Lung (tissue), 12 donors: ENCODE data around the gene ANKRD42. TPM values are rescaled to one million over a fixed set of nuclear protein-coding genes. Genes with fewer than 3 reads are reported as not detected.

Experiments
- ATAC-seq: fragments of 200-7000 bp; cut with Tn5 transposase; one replicate; pipeline ENCODE4 v1.9.1; 2020; ENCODE audit warnings: moderate number of reproducible peaks; ENCODE audit not compliant: insufficient read depth, low FRiP score
- DNase-seq, 3 donors: peaks; one replicate each; pipeline ENCODE4 v3.0.0-alpha.2; 2013 to 2017
- H3K27ac ChIP-seq, 2 donors: one replicate each; pipeline ENCODE4 v1.5.1; 2013; ENCODE audit warnings: mild to moderate bottlenecking in 2 of 2, moderate library complexity in 2 of 2, control low read depth in 1 of 2, inconsistent platforms in 1 of 2, low read depth in 1 of 2, low read length in 1 of 2
- H3K27me3 ChIP-seq, 3 donors: one replicate each; pipeline ENCODE4 v1.5.1; 2013; ENCODE audit warnings: low read length in 2 of 3; ENCODE audit not compliant: control insufficient read depth in 3 of 3, insufficient read depth in 3 of 3
- H3K36me3 ChIP-seq, 4 donors: one replicate each; pipeline ENCODE4 v1.5.1; 2013; ENCODE audit warnings: low read length in 4 of 4, mild to moderate bottlenecking in 1 of 4, moderate library complexity in 1 of 4; ENCODE audit not compliant: control insufficient read depth in 4 of 4, insufficient read depth in 4 of 4
- H3K4me1 ChIP-seq, 5 donors: one replicate each; pipeline ENCODE4 v1.5.1; 2013; ENCODE audit warnings: low read length in 5 of 5, mild to moderate bottlenecking in 2 of 5, moderate library complexity in 1 of 5; ENCODE audit not compliant: control insufficient read depth in 5 of 5, insufficient read depth in 5 of 5
- H3K4me3 ChIP-seq: one replicate; pipeline ENCODE4 v1.5.1; 2013; ENCODE audit warnings: mild to moderate bottlenecking, control low read depth, moderate library complexity
- H3K9ac ChIP-seq, 2 donors: one replicate each; pipeline ENCODE4 v1.5.1; 2013; ENCODE audit warnings: low read length in 2 of 2, control low read depth in 1 of 2; ENCODE audit not compliant: insufficient read depth in 1 of 2
- H3K9me3 ChIP-seq, 4 donors: one replicate each; pipeline ENCODE4 v1.5.1; 2013; ENCODE audit warnings: low read length in 3 of 4, mild to moderate bottlenecking in 1 of 4, moderate library complexity in 1 of 4; ENCODE audit not compliant: control insufficient read depth in 4 of 4, insufficient read depth in 3 of 4
- CTCF ChIP-seq: IDR thresholded peaks from 2 replicates; pipeline ENCODE4 v1.5.1; 2012; ENCODE audit warnings: mild to moderate bottlenecking; ENCODE audit errors: control extremely low read depth, extremely low read depth
- whole genome bisulfite sequencing, 2 donors: extraction: QIAGEN DNeasy Blood & Tissue Kit; methylation state at CpG; one replicate each; pipeline ENCODE4 v1.1.7; 2013; 5-methylcytosine and 5-hydroxymethylcytosine counted together
- polyA plus RNA-seq, 2 donors: library from polyadenylated mRNA; stranded (reverse); fragments of 200-250 nt; gene quantifications; one replicate each; pipeline ENCODE4 v1.2.1, GENCODE V29; 2013
- total RNA-seq, 2 donors: library from RNA; depleted of rRNA in 1 of 2; stranded (reverse); fragments of >200 nt in 1 of 2; gene quantifications; one replicate each; pipeline ENCODE4 v1.2.1, GENCODE V29; 2014 to 2021
- donor health status: control.
- donor health status: control.
- donor health status: Bipolar disorder and iron deficiency.
- donor health status: healthy.
- donor health status: DM: yes; HTN: yes; CAD: no.

The ANKRD42 gene
- total and polyA plus RNA-seq, 4 donors, result 7.5 to 20.3 (median 12.5) TPM

- no peak overlapping the region for H3K27ac ChIP-seq
- DNase-seq, result no peak
- H3K4me3 ChIP-seq, result no peak overlapping the region
- no peaks in the 10 kb centered on the region for H3K4me1 ChIP-seq
- ATAC-seq, result no peak
- no peak for TF ChIP-seq CTCF
- no peak overlapping the region for H3K9ac ChIP-seq
- 90 to 94% methylated on average over 8 of the region's 8 CpGs for WGBS, 2 donors
- H3K9me3 ChIP-seq, result no peaks in the 10 kb centered on the region
- no peaks in the 10 kb centered on the region for H3K27me3 ChIP-seq
- peaks cover 5 to 27% (median 14%) of the 10 kb centered on the region in 4 donors for H3K36me3 ChIP-seq
Measured at GRCh38 chr11:83275888-83276641, 82.6 kb downstream of the ANKRD42 start.

- TF ChIP-seq CTCF, result no peak
- peaks cover 0 to 10% (median 1%) of the 10 kb centered on the region in 5 donors for H3K4me1 ChIP-seq
- ATAC-seq (no peak), DNase-seq (no peak)
- H3K9me3 ChIP-seq, result no peaks in the 10 kb centered on the region
- no peak overlapping the region for H3K27ac ChIP-seq
- H3K9ac ChIP-seq, result no peak overlapping the region
- H3K27me3 ChIP-seq, result no peaks in the 10 kb centered on the region
- H3K36me3 ChIP-seq, result peaks cover 0 to 15% (median 6%) of the 10 kb centered on the region in 4 donors
- no peak overlapping the region for H3K4me3 ChIP-seq
Measured at GRCh38 chr11:83278351-83278750, 84.8 kb downstream of the ANKRD42 start.

- Histone ChIP-seq H3K9ac (no peak overlapping the region), H3K4me1 (peaks cover 0 to 24% (median 4%) of the 10 kb centered on the region in 5 donors), H3K9me3 (no peaks in the 10 kb centered on the region), H3K27me3 (no peaks in the 10 kb centered on the region), H3K36me3 (peaks cover 0 to 7% (median 4%) of the 10 kb centered on the region in 4 donors), H3K27ac (no peak overlapping the region), H3K4me3 (no peak overlapping the region)
- DNase-seq (no peak), ATAC-seq (no peak)
- 81 to 94% methylated on average over 1 of the region's 1 CpG for WGBS, 2 donors
- no peak for TF ChIP-seq CTCF
Measured at GRCh38 chr11:83280256-83280655, 86.7 kb downstream of the ANKRD42 start.
